Dermis microvascular lymphatic vessel endothelial cell (primary cell): ENCODE data around the gene ZNF358. TPM values are rescaled to one million over a fixed set of nuclear protein-coding genes. Genes with fewer than 3 reads are reported as not detected.
A peak's percentile ranks its signal among the peaks of the same experiment; 100 is the strongest.

Source experiments
- DNase-seq, 2 donors: peaks; one replicate each; pipeline versions ENCODE4 v3.0.0 to v3.0.0-alpha.2; 2010; ENCODE audit warnings: low read depth in 2 of 2
- total RNA-seq: library from RNA; depleted of rRNA; stranded (reverse); fragments of >200 nt; gene quantifications from 2 replicates; pipeline ENCODE4 v1.2.1, GENCODE V29; 2014

Gene ZNF358
- total RNA-seq, 1 donor from 2014 or later, result 8.3 TPM

- peak; percentile 74 to 84 for DNase-seq
Measured at GRCh38 chr19:7488736-7489353, 27.1 kb upstream of the ZNF358 start, which contains the start of gene PEX11G. PEX11G (minus strand) TSS chr19:7489035; CDS start chr19:7489010, 25 bp downstream.

- DNase-seq, result no peak
Measured at GRCh38 chr19:7489609-7490044, 26.3 kb upstream of the ZNF358 start.

- peak; percentile 88 to 90 for DNase-seq
Measured at GRCh38 chr19:7492142-7492541, 23.8 kb upstream of the ZNF358 start.

DNA sequence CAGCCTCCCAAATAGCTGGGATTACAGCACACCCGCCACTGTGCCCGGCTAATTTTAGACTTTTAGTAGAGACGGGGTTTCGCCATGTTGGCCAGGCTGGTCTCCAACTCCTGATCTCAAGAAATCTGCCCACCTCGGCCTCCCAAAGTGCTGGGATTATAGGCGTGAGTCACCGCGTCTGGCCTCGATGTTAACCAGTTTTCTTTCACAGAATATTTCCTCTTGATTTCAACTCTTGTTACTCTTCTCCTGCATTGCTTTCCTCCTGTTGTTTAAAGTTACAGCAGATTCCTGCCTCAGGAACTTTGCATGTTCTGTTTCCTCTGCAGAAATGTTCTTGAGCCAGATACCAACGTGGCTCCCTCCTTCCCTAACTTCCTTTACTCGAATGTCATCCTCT, 23.3 kb upstream of the ZNF358 start:
- peak in 1 of 2 donors; percentile 70 for DNase-seq

DNA sequence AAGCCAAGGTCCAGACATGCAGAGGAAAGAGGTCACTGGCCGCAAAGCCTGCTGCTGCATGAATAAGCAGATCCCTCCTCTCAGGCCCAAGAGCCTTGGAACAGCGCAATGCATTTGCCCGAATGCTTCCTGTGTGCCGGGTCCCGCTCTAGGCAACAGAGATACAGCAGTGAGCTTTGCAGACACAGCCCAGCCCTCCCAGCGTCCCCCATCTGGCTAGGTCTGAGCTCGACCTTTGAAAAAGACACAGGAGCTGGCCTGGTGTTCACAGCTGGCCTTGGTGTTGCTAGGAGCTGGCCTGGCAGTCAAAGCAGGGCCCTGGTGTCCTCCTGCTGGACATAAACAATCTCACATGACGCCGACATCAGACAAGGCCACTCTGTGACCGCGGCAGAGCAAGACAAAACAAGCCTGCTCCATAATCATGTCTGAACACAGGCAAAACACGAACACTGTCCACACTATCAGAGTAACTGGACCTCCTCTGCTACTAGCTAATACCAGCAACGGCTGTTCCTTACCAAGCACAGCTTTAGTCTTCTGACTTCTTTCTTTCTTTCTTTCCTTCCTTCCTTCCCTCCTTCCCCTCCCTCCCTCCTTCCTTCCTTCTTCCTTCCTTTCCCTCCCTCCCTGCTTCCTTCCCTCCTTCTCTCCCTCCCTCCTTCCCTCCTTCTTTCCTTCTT, 21.3 kb upstream of the ZNF358 start:
- DNase-seq, result peak in 1 of 2 donors; percentile 55

- DNase-seq, result no peak
Measured at GRCh38 chr19:7497292-7497691, 18.6 kb upstream of the ZNF358 start.

DNA sequence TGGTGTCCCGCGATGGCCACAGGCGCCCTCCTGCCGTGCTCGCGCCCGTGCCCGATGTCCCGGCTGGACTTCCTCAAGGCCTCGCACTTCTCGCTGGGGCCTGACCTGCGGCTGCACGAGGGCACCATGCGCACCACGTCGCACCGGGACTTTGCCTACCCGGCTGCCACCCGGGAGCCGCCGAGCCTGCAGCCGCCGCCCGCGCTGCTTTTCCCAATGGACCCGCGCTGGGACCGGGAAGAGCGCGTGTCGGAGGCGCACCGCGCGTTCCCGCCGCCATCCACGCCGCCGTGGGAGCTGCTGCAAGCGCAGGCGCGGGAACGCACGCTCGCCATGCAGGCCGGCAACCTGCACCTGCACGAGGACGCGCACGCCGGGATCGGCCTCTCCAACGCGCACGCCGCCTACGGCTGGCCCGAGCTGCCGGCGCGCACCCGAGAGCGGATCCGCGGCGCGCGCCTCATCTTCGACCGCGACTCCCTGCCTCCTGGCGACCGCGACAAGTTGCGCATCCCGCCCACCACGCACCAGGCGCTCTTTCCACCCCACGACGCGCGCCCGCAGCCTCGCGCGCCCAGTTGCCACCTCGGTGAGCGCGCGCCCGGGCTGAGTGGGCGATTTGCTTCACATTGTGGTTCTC, 15.0 kb upstream of the ZNF358 start:
- DNase-seq, result peak; percentile 57 to 78

- DNase-seq, result no peak
Measured at GRCh38 chr19:7502552-7502951, 13.4 kb upstream of the ZNF358 start.

GRCh38 chr19:7504684-7505083, 11.2 kb upstream of the ZNF358 start:
- no peak for DNase-seq

- no peak for DNase-seq
Measured at GRCh38 chr19:7505288-7505681, 10.6 kb upstream of the ZNF358 start.

GRCh38 chr19:7505682-7506384, 10.1 kb upstream of the ZNF358 start:
- no peak for DNase-seq

DNA sequence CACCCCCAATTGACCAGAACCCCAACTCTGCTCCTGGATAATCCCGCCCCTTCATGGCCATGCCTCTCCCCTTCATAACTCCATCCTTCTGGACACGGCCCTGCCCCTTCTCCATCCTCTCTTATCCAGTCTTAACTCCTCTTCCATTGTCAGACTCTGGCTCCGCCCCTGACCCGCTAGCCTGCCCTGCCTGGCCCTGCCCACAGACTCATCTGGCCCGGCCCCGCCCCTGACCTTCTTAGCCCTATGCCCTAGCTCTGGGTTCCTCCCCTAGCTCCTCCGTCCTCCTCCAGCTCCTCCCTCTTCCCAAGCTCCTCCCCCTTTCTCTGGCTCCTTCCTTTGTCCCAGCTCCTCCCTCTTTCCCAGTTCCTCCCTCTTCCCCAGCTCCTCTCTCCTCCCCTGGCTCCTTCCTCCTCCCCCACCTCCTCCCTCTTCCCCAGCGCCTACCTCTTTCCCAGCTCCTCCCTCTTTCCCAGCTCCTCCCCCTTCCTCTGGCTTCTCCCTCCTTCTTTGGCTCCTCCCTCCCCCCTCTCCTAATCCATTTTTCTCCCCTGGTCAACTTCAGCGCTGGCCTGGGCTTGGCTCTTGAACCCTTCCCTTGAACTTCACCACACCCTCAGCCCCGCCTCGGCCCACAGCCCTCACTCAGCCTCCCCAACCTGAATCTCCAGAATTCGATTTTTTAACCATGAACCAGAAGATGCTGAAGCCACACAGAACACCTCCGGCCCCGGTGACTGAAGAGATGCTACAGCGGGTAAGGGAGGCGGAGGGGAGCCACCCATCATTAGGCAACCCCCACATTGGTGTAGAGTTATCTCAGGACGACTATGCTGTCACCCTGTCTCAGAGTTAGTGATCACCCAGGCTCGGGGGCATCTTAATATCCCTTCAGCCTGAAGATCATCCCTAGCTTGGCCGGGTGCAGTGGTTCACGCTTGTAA, 9.2 kb upstream of the ZNF358 start:
- DNase-seq, result peak in 1 of 2 donors; percentile 69

DNA sequence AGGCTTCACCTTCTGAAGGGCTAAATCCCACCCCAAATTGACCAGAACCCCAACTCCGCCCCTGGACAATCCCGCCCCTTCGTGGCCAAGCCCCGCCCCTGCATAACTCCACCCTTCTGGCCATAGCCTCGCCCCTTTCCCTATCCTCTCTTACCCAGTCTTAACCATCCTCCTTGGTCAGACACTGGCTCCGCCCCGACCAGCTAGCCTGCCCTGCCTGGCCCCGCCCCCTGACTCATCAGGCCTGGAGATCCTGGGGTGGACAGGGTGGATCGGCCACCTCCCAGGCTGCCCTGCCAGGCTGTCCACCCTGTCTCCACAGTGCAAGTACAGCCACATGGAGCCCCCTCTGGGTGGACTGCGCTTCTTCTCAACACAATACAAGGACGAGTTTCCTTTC, 8.0 kb upstream of the ZNF358 start:
- DNase-seq, result peak in 1 of 2 donors; percentile 80

DNA sequence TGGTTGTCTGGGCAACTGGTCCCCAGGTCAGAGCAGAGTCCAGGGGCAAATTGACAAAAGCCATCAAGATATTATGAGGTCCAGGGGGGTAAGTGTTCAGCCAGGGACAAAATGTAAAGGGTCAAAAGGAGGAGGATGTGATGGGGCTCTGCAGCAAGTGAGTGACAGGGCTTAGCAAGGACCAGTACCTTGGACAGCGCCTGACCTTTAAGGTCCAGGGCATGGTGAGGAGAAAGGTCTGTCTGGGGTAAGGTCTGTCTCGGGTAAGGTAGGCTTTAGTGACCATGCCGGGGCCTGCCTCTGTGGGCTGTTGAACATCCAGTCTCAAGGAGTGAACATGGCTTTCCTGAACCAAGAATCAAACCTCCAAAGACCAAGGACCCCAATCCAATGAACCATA, 6.3 kb upstream of the ZNF358 start:
- no peak for DNase-seq

- no peak for DNase-seq
Measured at GRCh38 chr19:7512400-7512851, 3.5 kb upstream of the ZNF358 start.

DNA sequence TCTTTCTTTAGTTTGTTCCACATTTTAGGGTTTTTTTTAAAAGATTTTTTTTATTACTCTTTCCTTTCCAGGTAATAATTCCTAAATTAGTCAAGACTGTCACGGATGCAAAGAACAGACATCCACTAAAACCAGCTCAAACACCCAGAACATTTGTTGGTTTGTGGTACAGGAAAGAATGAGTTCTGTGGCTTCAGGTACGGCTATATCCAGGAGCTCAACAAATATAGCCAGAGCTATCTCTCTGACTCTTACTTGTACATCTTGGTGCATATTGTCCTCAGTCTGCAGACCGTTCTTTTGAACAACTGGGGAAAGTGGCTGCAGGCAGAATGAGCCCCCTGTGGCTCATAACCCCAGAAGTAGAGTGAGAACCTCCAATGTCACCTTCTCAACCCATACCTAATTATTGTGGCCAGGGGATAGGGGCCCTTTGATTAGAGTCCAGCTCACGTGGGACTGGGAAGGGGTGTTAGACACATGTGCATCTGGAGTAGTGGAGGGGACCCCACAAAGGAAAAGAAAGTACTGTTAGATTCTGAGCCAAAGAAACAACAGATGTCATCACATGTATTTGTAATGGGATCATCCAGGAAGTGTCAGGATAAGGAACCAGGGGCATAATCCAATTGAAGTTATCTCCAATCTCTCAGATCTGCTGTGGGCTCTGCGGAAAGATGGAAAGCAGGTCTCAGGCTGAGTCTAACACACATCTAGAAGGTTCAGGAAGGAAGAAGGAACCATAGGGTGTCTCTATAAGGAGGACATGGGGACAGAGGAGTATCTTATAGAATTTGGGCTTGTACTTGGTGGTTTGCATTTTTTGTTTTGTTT, 1.9 kb upstream of the ZNF358 start:
- no peak for DNase-seq

DNA sequence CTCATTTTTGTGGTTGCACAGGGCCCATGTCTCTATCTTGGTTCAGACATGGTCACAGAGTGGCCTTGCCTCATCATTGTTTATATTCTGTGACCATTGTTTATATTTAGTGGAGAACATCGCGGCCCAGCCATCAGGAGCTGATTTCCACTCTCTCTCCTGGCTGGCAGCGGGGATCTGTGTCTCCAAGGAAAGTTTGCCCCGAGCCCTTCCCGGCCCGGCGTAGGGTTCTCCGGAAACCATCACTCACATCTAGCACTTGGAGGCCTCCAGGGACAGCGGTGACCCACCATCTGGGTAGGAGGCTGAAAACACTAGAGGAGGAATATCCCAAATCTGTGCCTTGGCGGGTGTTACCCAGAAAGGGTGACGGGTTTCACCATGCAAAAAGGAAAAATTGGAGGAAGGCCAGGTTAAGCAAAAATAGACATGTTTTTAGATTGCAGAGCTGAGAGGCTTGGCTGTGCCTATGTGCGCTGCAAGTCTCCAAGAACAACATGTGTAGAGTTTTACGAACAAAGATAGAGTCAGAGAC, 726 bp upstream of the ZNF358 start:
- no peak for DNase-seq

GRCh38 chr19:7516333-7516732, 430 bp downstream of the ZNF358 start:
- no peak for DNase-seq

DNA sequence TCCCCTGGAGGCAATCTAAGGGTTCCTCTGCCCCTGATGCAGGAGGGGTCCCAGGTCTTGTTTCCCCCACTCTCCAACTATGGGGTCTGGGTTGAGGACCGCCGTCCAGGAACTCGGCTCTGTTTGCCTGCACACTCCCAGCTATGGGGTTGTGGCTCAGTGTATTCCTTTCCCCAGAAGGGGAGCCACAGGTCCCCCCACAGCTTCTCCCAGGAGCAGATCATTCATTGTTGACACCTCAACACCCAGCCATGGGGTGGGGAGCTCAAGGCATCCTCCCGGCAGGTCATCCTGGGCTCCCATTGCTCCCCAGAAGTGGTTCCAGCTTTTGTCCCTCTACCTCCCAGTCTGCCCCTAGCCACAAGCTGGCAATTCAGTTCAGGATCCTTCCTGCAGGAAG, 975 bp downstream of the ZNF358 start:
- DNase-seq, result no peak
